Globus pallidus (tissue), 1 donor: ENCODE results near the gene ITGB2.

Experiments
- DNase-seq: peaks from one replicate; pipeline ENCODE4 v3.0.0-alpha.2; 2015; ENCODE audit warnings: low spot score

The ITGB2 gene

GRCh38 chr21:44867999-44868700 is 52.5 kb downstream of the ITGB2 start:
- no peak for DNase-seq

DNA sequence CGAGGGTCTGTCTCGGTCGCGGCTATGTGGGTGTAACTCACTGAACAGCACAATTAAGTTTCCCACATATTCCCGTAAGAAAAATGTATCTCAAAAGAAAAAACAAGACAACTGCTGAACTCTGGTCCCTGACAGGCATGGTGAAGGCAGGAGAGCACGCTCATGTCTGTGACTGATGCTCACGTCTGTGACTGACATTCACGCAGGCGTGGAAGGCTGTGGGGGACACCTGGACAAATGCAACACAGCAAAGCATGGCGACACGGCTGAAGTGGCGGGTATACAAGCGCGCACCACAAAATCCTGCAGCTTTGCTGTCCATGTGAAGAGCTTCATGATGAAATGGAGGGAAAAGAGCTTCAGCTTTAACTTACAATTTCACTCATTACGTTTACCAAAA is 53.2 kb downstream of the ITGB2 start:
- no peak for DNase-seq

GRCh38 chr21:44866780-44867179 is 53.9 kb downstream of the ITGB2 start:
- DNase-seq = no peak

- peak; percentile 16 for DNase-seq
Measured at GRCh38 chr21:44865561-44866280, 55.0 kb downstream of the ITGB2 start.

DNA sequence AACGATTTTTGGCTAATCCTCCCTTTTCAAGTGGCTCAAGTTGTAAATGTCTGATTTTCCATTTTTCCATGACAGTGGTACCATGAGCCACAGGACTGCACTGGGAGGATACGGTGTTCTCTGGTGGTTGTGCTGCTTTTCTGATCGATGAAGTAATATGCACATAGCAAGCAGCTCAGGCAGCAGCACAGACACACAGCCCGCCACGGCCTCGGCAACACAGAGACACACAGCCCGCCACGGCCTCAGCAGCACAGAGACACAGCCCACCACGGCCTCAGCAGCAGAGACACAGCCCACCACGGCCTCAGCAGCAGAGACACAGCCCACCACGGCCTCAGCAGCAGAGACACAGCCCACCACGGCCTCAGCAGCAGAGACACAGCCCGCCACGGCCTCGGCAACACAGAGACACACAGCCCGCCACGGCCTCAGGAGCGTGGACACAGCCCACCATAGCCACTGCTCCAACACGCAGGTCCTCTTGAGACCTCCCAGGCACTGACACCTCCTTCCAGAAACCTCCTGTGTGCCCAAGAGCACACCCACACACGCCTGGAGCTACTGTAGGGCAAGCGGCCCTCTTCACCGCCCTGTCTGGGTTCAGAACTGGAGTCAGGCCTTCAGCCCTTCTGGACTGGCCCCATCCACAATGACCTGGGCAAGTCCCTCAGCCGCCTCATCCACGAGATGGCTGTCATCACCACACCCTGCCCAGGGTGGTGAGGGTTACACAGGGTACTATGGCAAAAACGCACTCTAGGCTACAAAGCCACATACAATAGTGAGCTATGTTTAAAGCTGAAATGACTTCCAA is 57.6 kb downstream of the ITGB2 start:
- no peak for DNase-seq

DNA sequence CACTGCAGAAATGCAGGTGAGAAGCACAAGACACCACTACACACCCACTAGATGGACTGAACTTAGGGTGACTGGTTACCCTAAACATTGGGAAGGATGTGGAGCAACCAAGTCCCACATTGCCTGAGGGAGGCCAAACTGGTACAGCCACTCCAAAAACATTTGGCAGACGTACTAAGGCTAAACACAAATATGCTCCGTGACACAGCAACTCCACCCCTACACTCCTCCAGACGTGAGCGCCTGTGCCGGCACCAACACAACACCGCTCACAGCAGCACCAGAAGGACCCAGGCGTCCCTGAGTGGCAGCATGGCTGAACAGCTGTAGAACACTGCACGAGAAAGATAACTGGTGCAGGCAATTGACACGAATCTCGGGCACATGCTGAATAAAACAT is 61.9 kb downstream of the ITGB2 start:
- no peak for DNase-seq

DNA sequence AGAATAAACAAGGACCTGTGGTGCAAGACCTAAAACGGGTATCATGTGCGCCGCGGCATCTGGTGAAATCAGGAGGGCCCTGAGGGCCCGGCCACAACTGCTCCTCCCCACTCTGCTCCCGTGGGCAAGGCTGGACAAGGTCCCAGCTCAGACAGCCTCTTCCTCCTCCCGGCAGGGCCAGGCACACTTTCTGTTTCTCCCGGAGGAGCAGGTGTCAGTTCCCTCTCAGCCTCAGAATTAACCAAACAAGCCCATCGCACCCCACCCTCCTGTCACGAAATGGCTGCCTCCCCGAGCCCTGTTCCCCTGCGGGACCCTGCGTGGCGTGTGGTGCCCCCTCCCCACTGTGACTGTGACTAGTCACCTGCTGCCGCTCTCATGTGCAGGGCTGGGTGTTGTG is 62.4 kb downstream of the ITGB2 start:
- DNase-seq = no peak

GRCh38 chr21:44857127-44857892 is 63.4 kb downstream of the ITGB2 start:
- DNase-seq = no peak

GRCh38 chr21:44856131-44856530 is 64.6 kb downstream of the ITGB2 start:
- DNase-seq = no peak

GRCh38 chr21:44855572-44855971 is 65.1 kb downstream of the ITGB2 start:
- DNase-seq = no peak

DNA sequence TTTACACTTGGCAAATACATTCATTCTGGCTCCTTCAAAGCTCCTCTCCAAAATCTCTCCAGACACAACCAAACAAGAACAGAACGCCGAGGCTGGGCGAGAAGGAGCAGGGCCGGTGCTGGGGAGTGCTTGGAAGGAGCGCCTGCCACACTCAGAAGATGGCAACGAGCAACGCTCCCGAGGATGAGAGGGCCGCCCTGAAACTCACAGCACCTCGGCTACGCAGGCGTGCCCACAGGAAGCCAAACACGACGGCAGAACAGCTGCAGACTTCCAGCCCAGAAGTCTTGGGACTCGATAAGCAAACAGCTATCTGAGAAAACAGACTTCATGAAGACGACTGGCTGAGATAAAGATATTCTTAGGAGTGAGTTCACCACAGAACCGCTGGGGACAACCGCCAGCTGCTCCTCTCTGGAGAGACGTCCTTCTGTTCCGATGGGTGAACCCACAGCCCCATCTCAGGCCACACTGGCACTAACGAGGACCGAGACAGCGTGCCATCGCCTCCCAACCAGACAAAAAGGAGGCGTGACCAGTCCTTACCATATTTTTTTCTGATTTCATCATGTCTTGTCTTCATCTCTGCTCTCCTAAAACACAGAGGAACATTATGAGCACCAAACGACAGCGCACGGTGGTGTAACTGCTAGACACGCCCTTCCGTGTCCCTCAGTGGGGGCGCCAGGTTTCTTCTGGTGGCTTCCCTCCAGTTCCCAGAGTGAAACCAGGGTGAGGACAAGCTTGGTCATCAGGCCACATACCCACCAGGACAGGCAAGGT is 65.8 kb downstream of the ITGB2 start:
- DNase-seq = no peak

DNA sequence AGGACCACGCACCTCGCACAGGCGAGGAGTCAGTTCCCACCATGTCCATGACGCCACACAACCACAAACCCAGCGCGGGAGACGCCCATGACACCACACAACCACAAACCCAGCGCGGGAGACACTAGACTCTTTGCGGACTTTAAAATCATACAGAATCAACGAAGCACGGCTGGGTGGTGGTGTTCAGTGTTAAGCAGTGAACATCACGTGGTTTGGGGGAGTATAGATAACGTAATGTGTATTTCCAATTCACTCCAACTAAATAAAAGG is 66.4 kb downstream of the ITGB2 start:
- DNase-seq = no peak

GRCh38 chr21:44853601-44854390 is 66.9 kb downstream of the ITGB2 start:
- DNase-seq = no peak

GRCh38 chr21:44850905-44851657 is 69.6 kb downstream of the ITGB2 start:
- DNase-seq = no peak

GRCh38 chr21:44850208-44850800 is 70.4 kb downstream of the ITGB2 start:
- DNase-seq = no peak

DNA sequence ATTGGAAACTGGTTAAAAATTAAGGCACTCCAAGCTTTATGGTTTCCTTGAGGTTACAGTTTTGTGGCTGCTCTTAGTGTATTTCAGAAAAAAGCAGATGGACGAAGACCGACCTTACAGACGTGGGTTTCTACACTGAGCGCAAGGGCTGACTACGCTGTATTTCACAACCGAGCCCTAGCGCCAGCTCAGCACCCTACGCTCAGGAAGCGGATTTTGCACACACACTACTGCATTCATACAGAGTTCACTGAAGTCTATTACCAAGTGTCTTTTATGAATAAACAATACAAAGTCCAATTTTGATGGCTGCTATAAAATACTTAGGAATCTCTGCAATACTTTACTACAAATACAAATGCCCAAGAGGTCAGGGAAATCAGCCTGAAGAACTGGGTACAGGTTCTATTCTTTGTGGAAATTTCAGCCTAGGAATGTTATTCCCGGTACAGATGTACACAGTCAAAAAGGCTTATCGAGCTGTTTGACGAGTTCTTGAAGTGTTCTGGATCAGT is 71.0 kb downstream of the ITGB2 start:
- no peak for DNase-seq

DNA sequence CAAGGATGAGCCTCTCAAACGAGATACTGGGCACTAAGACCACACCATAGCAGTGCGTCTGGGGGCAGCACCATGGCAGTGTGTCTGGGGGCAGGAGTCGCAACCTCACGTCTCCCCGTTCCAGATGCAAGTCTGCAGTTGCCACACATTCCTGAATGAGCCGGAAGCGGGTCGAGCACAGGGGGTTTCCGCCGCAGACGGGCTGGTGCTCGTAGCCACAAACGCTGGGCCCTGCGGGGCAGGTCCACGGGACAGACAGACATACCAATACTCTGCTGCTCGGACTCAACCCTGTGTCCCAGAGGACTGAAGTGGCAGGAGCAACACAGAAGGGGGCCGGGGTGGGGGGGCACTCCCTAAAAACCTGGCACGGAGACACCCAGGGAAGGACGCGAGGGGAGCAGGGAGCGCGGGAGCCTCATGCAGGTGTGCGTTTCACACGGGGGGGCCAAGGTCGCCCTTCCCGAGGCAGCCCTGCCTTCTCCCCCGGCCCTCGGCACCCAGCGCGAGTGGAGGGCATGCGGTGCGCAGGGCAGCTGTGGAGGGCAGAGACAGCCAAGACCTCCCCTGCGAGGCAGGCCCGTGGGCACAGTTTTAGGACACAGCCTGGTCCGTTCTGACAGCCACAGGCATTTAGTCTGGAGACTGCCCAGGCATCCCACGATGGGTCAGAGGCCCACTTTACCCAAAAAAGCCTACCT is 71.7 kb downstream of the ITGB2 start:
- no peak for DNase-seq

DNA sequence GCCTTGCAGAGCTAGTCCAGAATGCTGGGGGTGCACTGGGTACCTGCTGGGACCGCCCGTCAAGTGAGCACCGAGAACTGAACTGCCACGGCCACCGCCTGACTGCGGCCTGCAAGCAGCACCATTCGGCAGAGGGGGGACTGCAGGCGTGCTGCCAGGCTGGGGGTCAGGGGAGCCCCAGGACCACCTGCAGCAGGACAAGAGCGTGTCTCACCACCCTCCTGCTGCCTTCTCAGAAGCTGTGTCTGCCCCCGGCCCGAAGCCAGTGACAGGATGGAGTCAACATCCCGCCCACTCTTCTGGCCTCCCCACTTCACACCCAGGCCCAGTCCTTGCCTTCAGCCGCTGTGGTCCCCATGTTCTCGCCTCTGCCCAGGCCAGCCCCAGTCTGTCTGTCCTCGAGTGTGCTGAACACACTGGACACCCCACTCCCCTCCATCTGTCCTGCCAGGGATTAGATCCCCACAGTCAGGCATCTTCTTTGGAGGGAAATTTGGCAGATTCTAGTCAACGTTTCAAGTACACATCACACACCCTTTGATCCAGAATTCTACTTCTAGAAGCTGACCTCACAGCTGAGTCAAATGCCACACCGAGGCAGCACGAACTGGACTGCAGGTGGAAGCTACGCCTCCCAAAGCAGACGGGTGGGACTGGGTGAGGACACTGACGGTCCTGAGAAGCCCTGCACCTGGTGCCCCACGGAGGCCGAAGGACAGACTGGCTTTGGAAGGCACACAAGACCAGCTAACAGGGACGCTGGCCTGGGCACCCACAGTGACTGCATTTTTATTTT is 73.2 kb downstream of the ITGB2 start:
- DNase-seq = no peak
